Endothelial cell of umbilical vein (primary cell): ENCODE results near the gene B9D1. TPM values are rescaled to one million over a fixed set of nuclear protein-coding genes. Genes with fewer than 3 reads are reported as not detected.

Experiments used
- BruUV-seq: library from RNA; stranded (reverse); fragments of 400-500 nt; replicated peaks from 2 replicates; lab custom pipeline; 2021; lab: Mats Ljungman, UMichigan
- CTCF ChIA-PET: fragments of 300-600, 350-600 bp; sonication (Branson Sonifier 250); formaldehyde crosslinking; loops from one replicate; lab custom pipeline; 2021; ENCODE audit warnings: antibody characterized with exemption, inconsistent platforms; lab: Charles Lee
- POLR2A ChIA-PET: fragments of 300-600, 350-600 bp; sonication (Branson Sonifier 250); formaldehyde crosslinking; loops from one replicate; lab custom pipeline; 2021; ENCODE audit warnings: antibody characterized with exemption, inconsistent platforms; lab: Charles Lee
- DNase-seq: peaks from one replicate; pipeline ENCODE4 v3.0.0-alpha.2; 2011; ENCODE audit warnings: low read depth, low spot score
- FAIRE-seq: peaks from 2 replicates; lab custom pipeline; 2011; peaks lifted over from hg19 to GRCh38; lab: Jason Lieb, UNC
- H2AFZ ChIP-seq: 2 replicates; pipeline ENCODE4 v1.6.0; 2012; ENCODE audit warnings: low read depth, low read length, control low read depth, inconsistent platforms
- H3K27ac ChIP-seq: 2 replicates; pipeline ENCODE4 v1.5.1; 2011; ENCODE audit warnings: low read depth, mild to moderate bottlenecking, control low read depth, low read length, moderate library complexity; ENCODE audit not compliant: insufficient read depth
- H3K27me3 ChIP-seq, 2 experiments: 2 replicates each; pipeline versions ENCODE4 v1.6.0 to v1.6.1; 2011; ENCODE audit warnings: low read length in 2 of 2, mixed read lengths in 1 of 2; ENCODE audit not compliant: control insufficient read depth in 2 of 2, insufficient read depth in 2 of 2
- H3K36me3 ChIP-seq, 2 experiments: 2 replicates in 1 of 2; 3 replicates in 1 of 2; pipeline ENCODE4 v1.5.1; 2011; ENCODE audit warnings: low read length in 2 of 2, mild to moderate bottlenecking in 1 of 2, moderate library complexity in 1 of 2; ENCODE audit not compliant: control insufficient read depth in 2 of 2, insufficient read depth in 2 of 2; ENCODE audit errors: extremely low read depth in 1 of 2
- H3K4me1 ChIP-seq: 3 replicates; pipeline ENCODE4 v1.5.1; 2011; ENCODE audit warnings: mild to moderate bottlenecking, low read length; ENCODE audit not compliant: control insufficient read depth, insufficient read depth; ENCODE audit errors: extremely low read depth
- H3K4me2 ChIP-seq: 2 replicates; pipeline ENCODE4 v1.6.1; 2011; ENCODE audit warnings: low read length, control low read depth, mixed read lengths; ENCODE audit not compliant: insufficient read depth
- H3K4me3 ChIP-seq, 3 experiments: fragments of 200-600 bp in 1 of 3; sonication (generic), shearing (Covaris generic) in 1 of 3; replicated peaks in 1 of 3; 2 replicates each; pipeline ENCODE4 v1.5.1; 2011 to 2016; ENCODE audit warnings: control low read depth in 3 of 3, low read length in 3 of 3, mild to moderate bottlenecking in 2 of 3, inconsistent platforms in 1 of 3, low read depth in 1 of 3, moderate library complexity in 1 of 3; ENCODE audit not compliant: insufficient read depth in 1 of 3
- H3K79me2 ChIP-seq: 2 replicates; pipeline ENCODE4 v1.6.0; 2012; ENCODE audit warnings: low read length, inconsistent platforms; ENCODE audit not compliant: control insufficient read depth, insufficient read depth
- H3K9ac ChIP-seq: replicated peaks from 2 replicates; pipeline ENCODE3; 2011; ENCODE audit warnings: low read length, control low read depth; ENCODE audit not compliant: insufficient read depth; ENCODE audit errors: extremely low read depth
- H3K9me1 ChIP-seq: replicated peaks from 3 replicates; pipeline ENCODE4 v1.6.0; 2011; ENCODE audit warnings: mild to moderate bottlenecking, low read length; ENCODE audit not compliant: control insufficient read depth, insufficient read depth; ENCODE audit errors: extremely low read depth
- H3K9me3 ChIP-seq: replicated peaks from 2 replicates; pipeline ENCODE4 v1.5.1; 2012; ENCODE audit warnings: low read length, inconsistent platforms; ENCODE audit not compliant: control insufficient read depth, insufficient read depth
- H4K20me1 ChIP-seq: replicated peaks from 2 replicates; pipeline ENCODE3; 2011; ENCODE audit warnings: mild to moderate bottlenecking, low read length; ENCODE audit not compliant: control insufficient read depth, insufficient read depth; ENCODE audit errors: extremely low read depth
- EZH2 ChIP-seq: IDR thresholded peaks from 2 replicates; pipeline ENCODE4 v1.6.1; 2012; ENCODE audit warnings: borderline replicate concordance, low read depth, mild to moderate bottlenecking, moderate library complexity, low read length, inconsistent platforms; ENCODE audit not compliant: severe bottlenecking
- FOS ChIP-seq: IDR thresholded peaks from 2 replicates; pipeline ENCODE4 v1.6.1; 2011; ENCODE audit warnings: mild to moderate bottlenecking, low read length, moderate library complexity, borderline replicate concordance; ENCODE audit not compliant: insufficient read depth
- GATA2 ChIP-seq: IDR thresholded peaks from 2 replicates; pipeline ENCODE4 v1.7.0; 2011; ENCODE audit warnings: low read depth, mild to moderate bottlenecking, moderate library complexity, mixed read lengths, low read length; ENCODE audit not compliant: insufficient read length, insufficient read depth
- JUN ChIP-seq: IDR thresholded peaks from 2 replicates; pipeline ENCODE4 v1.6.1; 2011; ENCODE audit warnings: borderline replicate concordance, low read depth; ENCODE audit not compliant: insufficient read length, insufficient read depth
- MYC ChIP-seq: IDR thresholded peaks from one replicate; pipeline ENCODE4 v1.6.1; 2011; ENCODE audit warnings: mild to moderate bottlenecking, low read depth, low read length
- POLR2A ChIP-seq: IDR thresholded peaks from 2 replicates; pipeline ENCODE4 v1.6.1; 2012; ENCODE audit warnings: low read depth, mild to moderate bottlenecking, control low read depth, low read length
- POLR2AphosphoS5 ChIP-seq: IDR thresholded peaks from 2 replicates; pipeline ENCODE4 v1.6.1; 2012; ENCODE audit warnings: low read depth, mild to moderate bottlenecking, control low read depth, low read length, moderate library complexity; ENCODE audit not compliant: insufficient read depth
- dilution Hi-C: fragments of 300-500 bp; cut with MboI; formaldehyde crosslinking; loops from one replicate; pipeline ENCODE4 v1.15.0; 2019; ENCODE audit warnings: low sequenced_read_pairs; ENCODE audit not compliant: extremely low pct_ligation_motif_present
- intact Hi-C: fragments of 100-400 bp; cut with micrococcal nuclease; formaldehyde crosslinking; loops from one replicate; pipeline ENCODE4 v1.10.0; 2022
- polyA plus RNA-seq, 4 experiments: library from polyadenylated mRNA; depleted of rRNA in 3 of 4; stranded (reverse) in 3 of 4; unstranded in 1 of 4; fragments of >200 nt; gene quantifications; 2 replicates each; pipeline versions ENCODE4 v1.2.1 to v1.2.3, GENCODE V29; 2011 to 2012; ENCODE audit warnings: missing spikeins in 1 of 4
- total RNA-seq: library from RNA; stranded (reverse); gene quantifications from 2 replicates; pipeline ENCODE4 v1.2.3, GENCODE V29; 2021
- TF ChIP-seq, protein P1 (sequence below), 2 donors: IDR thresholded peaks; 1 replicate in 1 of 2; 2 replicates in 1 of 2; pipeline ENCODE4 v1.5.1; 2011; ENCODE audit warnings: low read length in 2 of 2, mild to moderate bottlenecking in 2 of 2, moderate library complexity in 2 of 2, control low read depth in 1 of 2, inconsistent platforms in 1 of 2, low read depth in 1 of 2; ENCODE audit not compliant: insufficient read depth in 1 of 2; ENCODE audit errors: extremely low read depth in 1 of 2
- TF ChIP-seq, protein P2 (sequence below): IDR thresholded peaks from 2 replicates; pipeline ENCODE4 v1.6.1; 2011; ENCODE audit not compliant: insufficient read depth, insufficient read length

B9D1 gene
- total and polyA plus RNA-seq, 2 donors (not counting 3 experiments of a cell fraction or from before 2014, with no cell fraction given), result 20.5 to 55.8 TPM

GRCh38 chr17:19325542-19325941, 37.0 kb downstream of the B9D1 start:
- H3K27me3 ChIP-seq, result no peaks in the 10 kb centered on the region
- peaks cover 0 to 8% of the 10 kb centered on the region in 2 experiments for H3K36me3 ChIP-seq
- H3K9me3 ChIP-seq, result no peaks in the 10 kb centered on the region
- FAIRE-seq (no peak), DNase-seq (no peak)
- no peak overlapping the region for H3K9ac ChIP-seq
- no peak overlapping the region for H3K27ac ChIP-seq
- no TSS peak for BruUV-seq
- POLR2A ChIA-PET, result no interaction called here
- dilution Hi-C loops, result no loop called here
- H3K4me3 ChIP-seq, result no peak overlapping the region
- CTCF ChIA-PET, result no interaction called here
- no peak overlapping the region for H2AFZ ChIP-seq
- no peak overlapping the region for H3K4me2 ChIP-seq
- no peaks in the 10 kb centered on the region for H3K9me1 ChIP-seq
- intact Hi-C loops, result no loop called here
- no peaks in the 10 kb centered on the region for H3K4me1 ChIP-seq
- H4K20me1 ChIP-seq, result no peaks in the 10 kb centered on the region
- H3K79me2 ChIP-seq, result no peaks in the 10 kb centered on the region
- no peak for TF ChIP-seq EZH2
- no peak for TF ChIP-seq MYC
- TF ChIP-seq FOS, result no peak
- TF ChIP-seq GATA2, result no peak
- TF ChIP-seq, protein P1, sequence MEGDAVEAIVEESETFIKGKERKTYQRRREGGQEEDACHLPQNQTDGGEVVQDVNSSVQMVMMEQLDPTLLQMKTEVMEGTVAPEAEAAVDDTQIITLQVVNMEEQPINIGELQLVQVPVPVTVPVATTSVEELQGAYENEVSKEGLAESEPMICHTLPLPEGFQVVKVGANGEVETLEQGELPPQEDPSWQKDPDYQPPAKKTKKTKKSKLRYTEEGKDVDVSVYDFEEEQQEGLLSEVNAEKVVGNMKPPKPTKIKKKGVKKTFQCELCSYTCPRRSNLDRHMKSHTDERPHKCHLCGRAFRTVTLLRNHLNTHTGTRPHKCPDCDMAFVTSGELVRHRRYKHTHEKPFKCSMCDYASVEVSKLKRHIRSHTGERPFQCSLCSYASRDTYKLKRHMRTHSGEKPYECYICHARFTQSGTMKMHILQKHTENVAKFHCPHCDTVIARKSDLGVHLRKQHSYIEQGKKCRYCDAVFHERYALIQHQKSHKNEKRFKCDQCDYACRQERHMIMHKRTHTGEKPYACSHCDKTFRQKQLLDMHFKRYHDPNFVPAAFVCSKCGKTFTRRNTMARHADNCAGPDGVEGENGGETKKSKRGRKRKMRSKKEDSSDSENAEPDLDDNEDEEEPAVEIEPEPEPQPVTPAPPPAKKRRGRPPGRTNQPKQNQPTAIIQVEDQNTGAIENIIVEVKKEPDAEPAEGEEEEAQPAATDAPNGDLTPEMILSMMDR (IDR thresholded peaks at IDR 0.05; ENCODE audit: extremely low read depth in 1 of 2, insufficient read depth in 1 of 2, low read depth in 1 of 2, low read length in 2 of 2), result no peak
- no peak for TF ChIP-seq JUN
- TF ChIP-seq, protein P2, sequence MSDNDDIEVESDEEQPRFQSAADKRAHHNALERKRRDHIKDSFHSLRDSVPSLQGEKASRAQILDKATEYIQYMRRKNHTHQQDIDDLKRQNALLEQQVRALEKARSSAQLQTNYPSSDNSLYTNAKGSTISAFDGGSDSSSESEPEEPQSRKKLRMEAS, result no peak
- TF ChIP-seq POLR2A, result no peak
- TF ChIP-seq POLR2AphosphoS5, result no peak
